ENCODE measurements around the gene NAPB. TPM values are rescaled to one million over a fixed set of nuclear protein-coding genes. Genes with fewer than 3 reads are reported as not detected.

The NAPB gene
- total RNA-seq, 1 donor from 2014 or later: 74.1 TPM

GRCh38 chr20:23452776-23453175 lies 31.5 kb upstream of the NAPB start, which contains the start of gene CST11:
Gene CST11, minus strand, starts transcription at chr20:23452876. Its CDS starts 65 bp downstream, at chr20:23452811.
- H3K9me3 Mint-ChIP-seq (ENCODE audit: unreplicated experiment): no peaks in the 10 kb centered on the region

DNA sequence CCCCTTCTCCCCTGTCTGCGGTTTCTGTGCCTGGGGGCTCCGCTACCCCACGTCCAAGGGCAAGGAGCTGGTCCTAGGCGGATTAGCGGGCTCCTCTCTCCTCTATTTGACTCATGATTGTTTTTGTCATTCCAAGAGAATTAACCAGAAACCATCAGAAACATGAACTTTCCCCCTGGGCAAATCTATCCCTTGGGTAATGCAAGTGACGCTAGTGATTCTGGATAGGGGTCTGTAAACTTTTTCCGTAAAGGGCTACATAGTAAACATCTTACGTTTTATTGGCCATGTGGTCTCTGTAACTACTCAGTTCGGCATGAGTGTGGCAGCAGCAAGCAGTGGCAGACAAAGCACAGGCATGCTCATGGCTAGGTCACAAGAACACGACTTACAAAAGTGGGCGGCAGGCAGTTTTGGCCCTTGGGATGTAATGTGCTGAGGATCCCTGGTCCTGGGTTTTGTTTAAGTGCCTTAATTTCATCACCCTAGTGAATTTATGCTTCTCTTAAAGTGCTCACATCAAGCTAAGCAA lies 30.7 kb upstream of the NAPB start:
- H3K9me3 Mint-ChIP-seq (ENCODE audit: unreplicated experiment): no peaks in the 10 kb centered on the region
- no peak overlapping the region for H3K27ac Mint-ChIP-seq (ENCODE audit: unreplicated experiment)
- no peaks in the 10 kb centered on the region for H3K4me1 Mint-ChIP-seq (ENCODE audit: low read depth, unreplicated experiment)
- TF ChIP-seq, protein P1, sequence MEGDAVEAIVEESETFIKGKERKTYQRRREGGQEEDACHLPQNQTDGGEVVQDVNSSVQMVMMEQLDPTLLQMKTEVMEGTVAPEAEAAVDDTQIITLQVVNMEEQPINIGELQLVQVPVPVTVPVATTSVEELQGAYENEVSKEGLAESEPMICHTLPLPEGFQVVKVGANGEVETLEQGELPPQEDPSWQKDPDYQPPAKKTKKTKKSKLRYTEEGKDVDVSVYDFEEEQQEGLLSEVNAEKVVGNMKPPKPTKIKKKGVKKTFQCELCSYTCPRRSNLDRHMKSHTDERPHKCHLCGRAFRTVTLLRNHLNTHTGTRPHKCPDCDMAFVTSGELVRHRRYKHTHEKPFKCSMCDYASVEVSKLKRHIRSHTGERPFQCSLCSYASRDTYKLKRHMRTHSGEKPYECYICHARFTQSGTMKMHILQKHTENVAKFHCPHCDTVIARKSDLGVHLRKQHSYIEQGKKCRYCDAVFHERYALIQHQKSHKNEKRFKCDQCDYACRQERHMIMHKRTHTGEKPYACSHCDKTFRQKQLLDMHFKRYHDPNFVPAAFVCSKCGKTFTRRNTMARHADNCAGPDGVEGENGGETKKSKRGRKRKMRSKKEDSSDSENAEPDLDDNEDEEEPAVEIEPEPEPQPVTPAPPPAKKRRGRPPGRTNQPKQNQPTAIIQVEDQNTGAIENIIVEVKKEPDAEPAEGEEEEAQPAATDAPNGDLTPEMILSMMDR (IDR thresholded peaks at IDR 0.05; ENCODE audit: partially characterized antibody, unreplicated experiment): no peak
- H3K4me3 Mint-ChIP-seq (ENCODE audit: unreplicated experiment): no peak overlapping the region
- no peaks in the 10 kb centered on the region for H3K36me3 Mint-ChIP-seq (ENCODE audit: unreplicated experiment)
- DNase-seq: no peak
- peaks cover 8% of the 10 kb centered on the region for H3K27me3 Mint-ChIP-seq (ENCODE audit: unreplicated experiment)

More at GRCh38 chr20:23452776-23453175, 31.5 kb upstream of the NAPB start, which contains the start of gene CST11:
- H3K4me3 Mint-ChIP-seq (ENCODE audit: unreplicated experiment): no peak within 1 kb of the TSS
- H3K4me1 Mint-ChIP-seq (ENCODE audit: low read depth, unreplicated experiment): no peaks in the 10 kb centered on the region
- H3K36me3 Mint-ChIP-seq (ENCODE audit: unreplicated experiment): no peaks in the 10 kb centered on the region
- no peak within 1 kb of the TSS for H3K27ac Mint-ChIP-seq (ENCODE audit: unreplicated experiment)
- peaks cover 9% of the 10 kb centered on the region for H3K27me3 Mint-ChIP-seq (ENCODE audit: unreplicated experiment)
- DNase-seq: no peak
- TF ChIP-seq, protein P1 (IDR thresholded peaks at IDR 0.05; ENCODE audit: partially characterized antibody, unreplicated experiment): no peak

DNA sequence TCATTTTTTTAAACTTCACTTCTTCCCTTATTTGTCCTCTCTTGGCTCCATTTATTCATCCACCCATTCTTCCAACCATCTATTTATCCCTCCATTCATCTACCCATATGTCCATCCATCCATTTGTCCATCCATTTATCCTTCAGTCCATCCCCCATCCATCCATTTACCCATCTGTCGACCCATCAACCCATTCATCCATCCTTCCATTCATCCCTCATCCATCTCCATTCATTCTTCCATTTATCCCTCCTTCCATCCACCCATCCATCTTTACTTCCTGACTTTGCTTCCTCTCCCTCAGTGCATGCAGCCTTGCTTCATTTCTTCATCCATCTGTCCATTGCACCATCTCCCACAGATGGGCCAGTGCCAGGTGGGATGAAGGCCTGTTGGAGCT lies 29.6 kb upstream of the NAPB start:
- no peak overlapping the region for H3K4me3 Mint-ChIP-seq (ENCODE audit: unreplicated experiment)
- TF ChIP-seq, protein P1 (IDR thresholded peaks at IDR 0.05; ENCODE audit: partially characterized antibody, unreplicated experiment): no peak
- no peak for DNase-seq
- no peak overlapping the region for H3K27ac Mint-ChIP-seq (ENCODE audit: unreplicated experiment)
- H3K4me1 Mint-ChIP-seq (ENCODE audit: low read depth, unreplicated experiment): no peaks in the 10 kb centered on the region
- peaks cover 6% of the 10 kb centered on the region for H3K27me3 Mint-ChIP-seq (ENCODE audit: unreplicated experiment)
- no peaks in the 10 kb centered on the region for H3K36me3 Mint-ChIP-seq (ENCODE audit: unreplicated experiment)
- no peaks in the 10 kb centered on the region for H3K9me3 Mint-ChIP-seq (ENCODE audit: unreplicated experiment)

DNA sequence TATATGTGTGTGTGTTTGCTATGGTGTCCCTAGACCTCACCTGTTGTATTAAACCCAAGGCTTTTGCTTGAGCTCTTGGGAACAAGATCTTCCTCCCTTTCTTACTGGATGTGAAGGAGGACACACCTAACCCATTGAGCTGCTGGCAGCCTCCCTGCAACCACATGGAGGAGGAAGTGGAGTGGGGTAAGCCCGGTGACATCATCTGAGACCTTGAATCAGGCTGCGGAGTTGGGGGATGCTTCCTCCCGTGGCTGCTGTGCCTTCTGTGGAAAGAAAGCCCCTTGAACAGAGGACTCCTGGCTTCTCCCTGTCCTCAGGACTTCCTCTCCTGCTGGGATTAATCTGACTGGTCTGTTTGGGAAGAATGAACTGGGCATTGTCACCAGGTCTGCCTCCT lies 28.1 kb upstream of the NAPB start:
- Mint-ChIP-seq H3K27me3 (ENCODE audit: unreplicated experiment) (peaks cover 7% of the 10 kb centered on the region), H3K4me1 (ENCODE audit: low read depth, unreplicated experiment) (no peaks in the 10 kb centered on the region), H3K9me3 (ENCODE audit: unreplicated experiment) (peaks cover 3% of the 10 kb centered on the region), H3K4me3 (ENCODE audit: unreplicated experiment) (no peak overlapping the region), H3K36me3 (ENCODE audit: unreplicated experiment) (no peaks in the 10 kb centered on the region), H3K27ac (ENCODE audit: unreplicated experiment) (no peak overlapping the region)
- DNase-seq: no peak
- TF ChIP-seq, protein P1 (IDR thresholded peaks at IDR 0.05; ENCODE audit: partially characterized antibody, unreplicated experiment): no peak

- TF ChIP-seq, protein P1 (IDR thresholded peaks at IDR 0.05; ENCODE audit: partially characterized antibody, unreplicated experiment): no peak
- no peak for DNase-seq
- Mint-ChIP-seq H3K27me3 (ENCODE audit: unreplicated experiment) (peaks cover 7% of the 10 kb centered on the region), H3K9me3 (ENCODE audit: unreplicated experiment) (peaks cover 3% of the 10 kb centered on the region), H3K27ac (ENCODE audit: unreplicated experiment) (no peak overlapping the region), H3K4me3 (ENCODE audit: unreplicated experiment) (no peak overlapping the region), H3K4me1 (ENCODE audit: low read depth, unreplicated experiment) (no peaks in the 10 kb centered on the region), H3K36me3 (ENCODE audit: unreplicated experiment) (no peaks in the 10 kb centered on the region)
These were observed 26.9 kb upstream of the NAPB start for GRCh38 chr20:23448167-23448566.

All from glutamatergic neuron (in vitro differentiated cells).